Cerebellar nuclear complex (tissue), 1 donor: ENCODE results near the gene CCM2.
"Not testable (repeated sequence)": the region's sequence is repeated elsewhere in the genome, so short reads cannot be mapped to it uniquely, and the experiment has no call there.

Source experiments
- DNase-seq, 2 experiments: peaks; one replicate each; lab custom pipeline; 2025; lab: John Stamatoyannopoulos, UW

The CCM2 gene

DNA sequence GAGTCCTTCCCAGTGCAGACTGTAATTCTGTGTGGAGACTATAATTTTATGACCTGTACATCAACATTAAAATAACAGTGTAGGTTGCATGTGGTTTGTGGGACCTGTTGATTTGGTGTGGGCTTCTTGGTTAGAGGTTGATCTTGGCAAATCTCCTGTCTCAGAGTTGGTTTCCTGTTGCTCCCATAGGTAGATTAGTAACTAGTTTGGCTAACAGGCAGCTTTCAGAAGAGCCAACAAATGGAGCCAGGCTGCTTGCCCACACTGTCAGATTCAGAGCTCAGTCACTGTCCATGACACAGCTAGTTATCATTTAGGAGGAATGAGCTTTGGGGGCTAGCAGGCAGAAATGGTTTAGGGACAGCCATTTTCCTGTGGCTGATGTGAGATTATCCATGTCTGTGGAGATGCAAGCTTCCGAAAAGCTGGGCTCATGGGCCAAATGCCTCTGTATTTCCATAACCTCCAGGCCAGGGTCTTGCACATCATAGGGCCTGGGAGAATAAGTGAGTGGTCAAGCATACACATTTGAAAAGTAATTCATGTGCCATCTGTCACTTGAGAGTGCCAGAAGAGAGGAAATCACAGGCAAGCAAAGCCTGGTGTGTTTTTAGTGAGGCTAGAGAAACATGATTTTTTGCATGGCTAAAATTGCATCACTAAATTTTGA is 33.4 kb downstream of the CCM2 start:
- DNase-seq = no peak

- DNase-seq = peak; percentile 20 to 32
Observed at GRCh38 chr7:45033931-45034290, 33.9 kb downstream of the CCM2 start.

- not testable (repeated sequence) for DNase-seq
Observed at GRCh38 chr7:45034710-45035109, 34.7 kb downstream of the CCM2 start.

GRCh38 chr7:45035371-45035770 is 35.4 kb downstream of the CCM2 start:
- DNase-seq = no peak

GRCh38 chr7:45035893-45036292 is 35.9 kb downstream of the CCM2 start:
- no peak for DNase-seq

- no peak for DNase-seq
Observed at GRCh38 chr7:45036317-45036716, 36.3 kb downstream of the CCM2 start.

- DNase-seq = no peak
Observed at GRCh38 chr7:45036796-45037195, 36.8 kb downstream of the CCM2 start.

DNA sequence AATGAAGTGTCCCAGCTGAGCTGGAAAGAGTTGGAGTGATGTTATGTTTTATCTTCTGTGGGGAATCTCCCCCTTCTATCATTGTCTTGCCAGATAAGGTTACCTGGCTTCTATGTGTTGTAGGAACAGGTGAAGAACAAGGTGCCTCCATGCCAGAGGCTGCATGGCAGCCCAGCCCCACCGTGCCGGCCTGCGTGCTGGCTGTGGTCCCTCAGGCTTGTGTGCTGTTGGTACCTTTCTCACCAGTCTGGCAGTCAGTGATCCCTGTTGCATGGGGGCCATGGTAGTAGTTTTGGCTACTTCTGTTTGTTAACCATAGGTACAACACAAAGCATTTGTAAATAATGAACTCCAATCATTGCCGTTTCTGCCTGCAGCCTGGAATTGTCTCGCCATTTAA is 37.9 kb downstream of the CCM2 start:
- DNase-seq = no peak

- no peak for DNase-seq
Observed at GRCh38 chr7:45039106-45039505, 39.1 kb downstream of the CCM2 start.

GRCh38 chr7:45044338-45044737 is 44.3 kb downstream of the CCM2 start:
- DNase-seq = no peak

DNA sequence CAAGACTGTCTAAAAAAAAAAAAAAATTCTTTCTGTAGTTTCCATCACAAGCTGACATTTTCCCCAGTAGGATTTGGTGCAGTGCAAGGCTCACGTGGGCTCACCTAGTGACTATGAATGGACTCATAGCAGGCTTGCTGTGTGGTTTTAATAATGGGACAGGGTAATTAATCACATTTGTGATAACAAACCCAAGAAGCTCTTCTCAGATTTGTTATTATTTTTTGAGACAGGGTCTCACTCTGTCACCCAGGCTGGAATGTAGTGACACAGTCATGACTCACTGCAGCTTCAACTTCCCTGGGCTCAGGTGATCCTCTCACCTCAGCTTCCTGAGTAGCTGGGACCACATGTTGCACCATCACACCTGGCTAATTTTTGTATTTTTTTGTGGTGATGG is 48.7 kb downstream of the CCM2 start:
- no peak for DNase-seq

DNA sequence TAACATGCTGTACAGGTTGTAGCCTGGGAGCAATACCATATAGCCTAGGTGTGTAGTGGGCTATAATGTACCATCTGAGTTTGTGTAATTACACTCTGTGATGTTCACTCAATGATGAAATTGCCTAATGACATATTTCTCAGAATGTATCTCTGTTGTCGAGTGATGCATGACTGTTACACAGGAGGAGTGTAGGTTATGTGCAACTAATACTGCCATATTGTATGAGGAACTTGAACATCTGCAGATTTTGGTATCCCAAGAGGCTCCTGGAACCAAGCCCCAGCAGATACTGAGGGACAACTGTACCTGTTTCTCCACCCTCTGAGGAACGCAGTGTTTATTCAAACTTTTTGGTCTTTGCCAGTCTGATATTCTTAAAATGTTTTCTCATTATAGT is 50.2 kb downstream of the CCM2 start:
- no peak for DNase-seq

DNA sequence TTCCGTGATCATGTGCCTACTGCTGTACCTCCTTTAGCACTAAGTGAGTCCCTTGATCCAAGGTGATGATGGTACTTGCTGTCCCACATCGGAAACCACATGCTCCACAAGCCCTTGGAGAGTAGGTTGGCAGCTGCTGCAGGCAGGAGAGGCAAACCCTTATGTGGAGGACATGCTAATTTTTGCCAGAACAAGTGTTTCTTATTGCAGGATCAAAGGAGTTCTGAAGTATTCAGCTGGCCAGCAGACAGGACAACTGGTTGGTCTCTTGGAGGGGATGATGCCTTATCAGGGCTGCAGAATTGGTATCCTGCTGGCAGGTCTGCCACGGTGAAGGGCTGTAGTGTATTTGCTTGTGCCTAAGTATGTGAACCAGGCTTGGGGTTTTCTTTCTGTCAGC is 52.0 kb downstream of the CCM2 start:
- DNase-seq = no peak

GRCh38 chr7:45053401-45053800 is 53.4 kb downstream of the CCM2 start:
- DNase-seq = no peak

DNA sequence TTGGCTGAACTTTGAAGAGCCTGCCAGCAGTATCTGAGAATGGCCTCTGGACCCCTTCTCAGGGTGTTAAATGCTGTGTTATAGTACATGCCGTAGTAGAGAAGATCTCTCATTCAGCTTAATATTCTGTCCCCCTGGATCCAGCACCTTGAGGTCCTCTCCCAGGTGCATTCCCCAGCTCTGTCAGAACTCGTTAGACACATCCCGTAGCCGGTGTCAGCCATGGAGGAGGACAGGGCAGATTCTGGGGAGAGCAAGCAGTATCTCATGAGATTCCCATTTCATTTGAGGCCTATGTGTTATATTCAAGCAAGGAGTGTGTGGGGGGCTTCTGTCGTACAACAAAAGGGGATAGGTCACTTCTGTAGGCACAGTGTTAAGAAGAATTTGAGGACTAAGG is 53.9 kb downstream of the CCM2 start:
- no peak for DNase-seq

GRCh38 chr7:45054442-45054841 is 54.4 kb downstream of the CCM2 start:
- no peak for DNase-seq

DNA sequence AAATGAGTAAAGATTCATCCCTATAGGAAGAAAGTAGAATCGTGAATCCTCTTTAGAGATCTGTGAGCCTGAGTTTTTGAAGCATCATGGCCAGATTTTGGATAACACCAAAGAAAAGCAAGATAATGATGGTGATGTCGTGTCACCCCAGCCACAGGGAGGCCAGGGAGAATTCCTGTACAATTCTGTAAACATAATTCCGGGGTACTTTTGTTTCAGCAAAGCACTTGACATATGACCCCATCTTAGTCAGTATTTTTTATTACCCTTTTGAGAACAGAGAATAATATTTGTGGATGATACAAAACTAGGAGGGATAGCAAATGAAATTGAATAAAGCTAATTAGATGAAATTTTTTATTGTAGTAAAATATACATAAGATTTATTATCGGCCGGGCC is 55.0 kb downstream of the CCM2 start:
- DNase-seq = no peak

- no peak for DNase-seq
Observed at GRCh38 chr7:45055594-45056219, 55.7 kb downstream of the CCM2 start.

GRCh38 chr7:45057878-45058277 is 57.9 kb downstream of the CCM2 start:
- no peak for DNase-seq

- no peak for DNase-seq
Observed at GRCh38 chr7:45060295-45060694, 60.3 kb downstream of the CCM2 start.

DNA sequence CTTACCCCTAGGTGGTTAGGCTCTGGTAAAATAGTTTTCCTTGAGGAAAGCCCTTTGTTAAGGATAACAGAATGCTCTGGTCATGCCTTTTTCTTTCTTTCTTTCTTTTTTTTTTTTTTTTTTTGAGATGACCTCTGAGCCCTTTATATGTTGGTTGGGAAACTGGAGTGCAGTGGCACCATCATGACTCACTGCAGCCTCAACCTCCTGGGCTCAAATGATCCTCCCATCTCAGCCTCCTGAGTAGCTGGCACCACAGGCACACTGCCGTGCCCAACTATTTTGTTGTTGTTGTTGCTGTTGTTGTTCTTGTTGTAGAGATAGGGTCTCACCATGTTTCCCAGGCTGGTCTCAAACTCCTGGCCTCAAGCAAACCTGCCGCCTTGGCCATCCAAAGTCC is 61.4 kb downstream of the CCM2 start:
- no peak for DNase-seq

GRCh38 chr7:45061806-45062425 is 61.9 kb downstream of the CCM2 start:
- DNase-seq = no peak

DNA sequence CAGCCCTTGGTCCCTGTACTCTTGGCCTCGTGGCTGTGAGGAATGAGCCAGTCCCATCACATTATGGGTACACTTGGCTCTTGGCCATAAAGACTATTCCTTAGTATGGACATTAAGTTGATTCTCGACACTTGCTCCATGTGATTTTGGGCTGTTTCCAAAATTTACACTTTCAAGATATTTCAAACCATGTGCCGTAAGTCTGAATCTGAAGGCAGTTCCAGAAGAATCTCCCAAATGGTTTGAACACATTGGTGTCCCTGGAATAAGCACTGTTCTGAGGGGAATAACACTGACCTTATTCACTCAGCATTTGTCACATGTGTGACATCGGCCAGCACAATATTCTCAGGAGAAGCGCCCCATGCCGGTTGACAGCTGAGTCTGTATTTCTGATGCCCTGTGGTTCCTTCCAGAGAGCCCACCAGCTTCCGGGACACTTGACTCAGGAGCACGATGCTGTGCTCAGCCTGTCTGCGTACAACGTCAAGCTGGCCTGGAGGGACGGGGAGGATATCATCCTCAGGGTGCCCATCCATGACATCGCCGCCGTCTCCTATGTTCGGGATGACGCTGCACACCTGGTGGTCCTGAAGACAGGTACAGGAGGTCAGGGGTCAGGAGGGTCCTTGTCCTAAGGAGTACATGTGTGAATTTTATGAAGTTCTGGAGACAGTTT is 64.2 kb downstream of the CCM2 start:
- no peak for DNase-seq
